ENCODE results near the gene EPDR1. TPM values are rescaled to one million over a fixed set of nuclear protein-coding genes. Genes with fewer than 3 reads are reported as not detected.

Gene EPDR1
- total RNA-seq, 4 donors from 2014 or later = 2.2 to 4.9 (median 4.2) TPM

GRCh38 chr7:37916017-37916672 is 4.3 kb upstream of the EPDR1 start:
- Histone ChIP-seq H3K27ac (peak overlapping the region; percentile 17), H3K27me3 (peaks cover 24% of the 10 kb centered on the region), H3K4me3 (peak overlapping the region; percentile 50), H3K9me3 (no peaks in the 10 kb centered on the region), H3K36me3 (no peaks in the 10 kb centered on the region), H3K4me1 (peaks cover 24% of the 10 kb centered on the region)
- 6% methylated on average over 28 of the region's 57 CpGs for WGBS
- DNase-seq (ENCODE audit: low spot score in 2 of 2) = no peak
- TF ChIP-seq EP300 (IDR thresholded peaks at IDR 0.05) (no peak), CTCF (IDR thresholded peaks at IDR 0.05) (no peak), POLR2AphosphoS5 (IDR thresholded peaks at IDR 0.05) (no peak), POLR2A (IDR thresholded peaks at IDR 0.05) (no peak)

GRCh38 chr7:37916673-37917660 is 3.5 kb upstream of the EPDR1 start, which contains the start of gene SFRP4:
TSS of gene SFRP4 (minus strand) at chr7:37916817. CDS start at chr7:37916537, 280 bp downstream.
- Histone ChIP-seq H3K27ac (peak within 1 kb of the TSS; percentile 17), H3K36me3 (no peaks in the 10 kb centered on the region), H3K27me3 (peaks cover 26% of the 10 kb centered on the region), H3K4me1 (peaks cover 26% of the 10 kb centered on the region), H3K4me3 (peak within 1 kb of the TSS; percentile 50), H3K9me3 (no peaks in the 10 kb centered on the region)
- peak in 1 of 2 donors; percentile 61 for DNase-seq (ENCODE audit: low spot score in 2 of 2)
- TF ChIP-seq CTCF (IDR thresholded peaks at IDR 0.05) (peak; percentile 24 to 41), EP300 (IDR thresholded peaks at IDR 0.05) (no peak)
- 3% methylated on average over 39 of the region's 46 CpGs for WGBS

GRCh38 chr7:37918526-37918925 is 1.9 kb upstream of the EPDR1 start:
- 61% methylated on average over 4 of the region's 4 CpGs for WGBS
- H3K27ac ChIP-seq = no peak overlapping the region
- TF ChIP-seq CTCF (IDR thresholded peaks at IDR 0.05) (no peak), POLR2AphosphoS5 (IDR thresholded peaks at IDR 0.05) (no peak), EP300 (IDR thresholded peaks at IDR 0.05) (no peak), POLR2A (IDR thresholded peaks at IDR 0.05) (no peak)
- H3K36me3 ChIP-seq = no peaks in the 10 kb centered on the region
- peaks cover 26% of the 10 kb centered on the region for H3K27me3 ChIP-seq
- H3K9me3 ChIP-seq = no peaks in the 10 kb centered on the region
- no peak for DNase-seq (ENCODE audit: low spot score in 2 of 2)
- no peak overlapping the region for H3K4me3 ChIP-seq
- peaks cover 26% of the 10 kb centered on the region for H3K4me1 ChIP-seq

GRCh38 chr7:37920849-37921805 is 687 bp downstream of the EPDR1 start:
- Histone ChIP-seq H3K36me3 (no peaks in the 10 kb centered on the region), H3K27me3 (peaks cover 22% of the 10 kb centered on the region), H3K4me1 (peaks cover 21% of the 10 kb centered on the region), H3K9me3 (no peaks in the 10 kb centered on the region), H3K27ac (peak overlapping the region; percentile 80), H3K4me3 (peak overlapping the region; percentile 65)
- DNase-seq (ENCODE audit: low spot score in 2 of 2) = peak in 1 of 2 donors; percentile 62
- WGBS = under 1% methylated on average over 9 of the region's 63 CpGs
- TF ChIP-seq POLR2A (IDR thresholded peaks at IDR 0.05) = no peak
- no peak for TF ChIP-seq POLR2AphosphoS5 (IDR thresholded peaks at IDR 0.05)
- TF ChIP-seq EP300 (IDR thresholded peaks at IDR 0.05) = no peak
- TF ChIP-seq CTCF (IDR thresholded peaks at IDR 0.05) = no peak
